ENCODE measurements around the gene ADCY10.
A peak's percentile ranks its signal among the peaks of the same experiment; 100 is the strongest.

ADCY10 gene

DNA sequence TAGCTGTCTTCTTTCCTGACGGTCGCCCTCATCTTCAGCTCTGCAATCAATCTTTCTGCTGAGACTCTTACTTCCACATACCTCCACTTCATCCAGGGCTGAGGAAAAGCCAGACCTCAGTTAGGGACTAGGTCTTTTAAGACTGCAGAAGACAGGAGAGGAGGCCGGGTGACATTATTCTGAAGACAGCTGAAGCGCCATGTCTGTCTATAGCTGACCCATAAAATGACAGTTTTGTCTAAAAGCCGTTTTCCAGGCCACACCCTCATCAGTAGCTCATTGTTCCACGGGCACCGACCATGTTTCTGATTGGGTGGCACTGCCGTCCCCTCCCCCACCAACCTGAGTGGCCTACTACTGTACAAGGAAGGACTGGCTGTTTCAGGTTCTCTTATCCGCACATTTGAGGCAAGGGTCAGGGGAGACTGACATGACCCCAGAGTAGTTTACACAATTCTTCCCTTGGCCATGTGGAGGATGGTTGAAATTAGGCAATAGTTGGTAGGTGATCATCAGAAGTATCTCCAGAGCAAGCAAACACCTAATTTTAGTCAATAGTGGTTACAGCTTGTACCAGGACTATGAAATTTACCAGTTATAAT is at the start of gene ADCY10:
Gene ADCY10 (minus strand): TSS at position 240 of the 602 bp plus-strand sequence. CDS start 8,994 bp downstream, outside the sequence.
- Mint-ChIP-seq H3K4me1 (no peaks in the 10 kb centered on the region), H3K4me3 (no peak within 1 kb of the TSS), H3K36me3 (peaks cover 26% of the 10 kb centered on the region), H3K9me3 (peaks cover 7% of the 10 kb centered on the region), H3K27me3 (no peaks in the 10 kb centered on the region), H3K27ac (no peak within 1 kb of the TSS)
- ATAC-seq, result no peak

DNA sequence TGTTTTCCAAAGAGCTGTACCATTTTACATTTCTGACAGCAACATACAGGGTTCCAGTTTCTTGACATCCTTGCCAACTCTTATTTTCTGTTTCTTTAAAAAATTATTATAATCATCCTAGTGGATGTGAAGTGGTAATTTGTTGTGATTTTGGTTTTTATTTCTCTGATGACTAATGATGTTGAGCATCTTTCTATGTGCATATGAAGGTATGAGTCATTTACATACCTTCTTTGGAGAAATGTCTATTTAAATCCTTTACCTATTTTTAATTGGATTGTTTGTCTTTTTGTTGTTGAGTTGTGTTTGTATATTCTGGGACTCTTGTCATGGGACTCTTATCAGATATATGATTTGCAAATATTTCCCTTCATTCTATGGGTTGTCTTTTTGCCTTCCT is 43.8 kb upstream of the ADCY10 start:
- Mint-ChIP-seq H3K27me3 (no peaks in the 10 kb centered on the region), H3K9me3 (no peaks in the 10 kb centered on the region), H3K4me1 (peaks cover 11% of the 10 kb centered on the region), H3K4me3 (no peak overlapping the region), H3K27ac (no peak overlapping the region), H3K36me3 (peaks cover 60% of the 10 kb centered on the region)
- ATAC-seq, result no peak

GRCh38 chr1:167955915-167956314 is 42.0 kb upstream of the ADCY10 start:
- no peaks in the 10 kb centered on the region for H3K9me3 Mint-ChIP-seq
- no peak overlapping the region for H3K27ac Mint-ChIP-seq
- ATAC-seq, result no peak
- H3K36me3 Mint-ChIP-seq, result peaks cover 60% of the 10 kb centered on the region
- peaks cover 11% of the 10 kb centered on the region for H3K4me1 Mint-ChIP-seq
- no peaks in the 10 kb centered on the region for H3K27me3 Mint-ChIP-seq
- H3K4me3 Mint-ChIP-seq, result no peak overlapping the region

DNA sequence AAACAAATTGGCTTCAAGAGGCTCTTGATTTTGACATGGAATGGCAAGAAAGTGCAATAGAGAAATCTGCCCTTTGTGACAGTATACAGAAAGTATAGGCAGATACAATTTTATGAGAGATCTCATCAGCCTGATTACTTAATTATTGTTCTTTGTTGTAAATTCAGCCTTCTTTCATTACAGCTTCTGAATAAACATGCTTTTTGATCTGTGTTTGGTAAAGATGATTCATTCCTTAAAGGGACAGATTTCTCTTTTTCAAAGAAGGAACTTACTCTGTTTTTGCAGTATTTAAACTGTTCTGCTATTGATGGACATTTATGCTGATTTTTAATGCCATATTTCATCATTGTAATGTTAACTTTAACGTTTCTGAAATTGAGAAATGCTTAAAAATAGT is 36.6 kb upstream of the ADCY10 start:
- no peak for ATAC-seq
- Mint-ChIP-seq H3K4me3 (no peak overlapping the region), H3K9me3 (no peaks in the 10 kb centered on the region), H3K27me3 (no peaks in the 10 kb centered on the region), H3K36me3 (peaks cover 55% of the 10 kb centered on the region), H3K4me1 (peaks cover 21% of the 10 kb centered on the region), H3K27ac (no peak overlapping the region)

- no peak overlapping the region for H3K4me3 Mint-ChIP-seq
- no peaks in the 10 kb centered on the region for H3K9me3 Mint-ChIP-seq
Measured at GRCh38 chr1:167949785-167950184, 35.9 kb upstream of the ADCY10 start.

DNA sequence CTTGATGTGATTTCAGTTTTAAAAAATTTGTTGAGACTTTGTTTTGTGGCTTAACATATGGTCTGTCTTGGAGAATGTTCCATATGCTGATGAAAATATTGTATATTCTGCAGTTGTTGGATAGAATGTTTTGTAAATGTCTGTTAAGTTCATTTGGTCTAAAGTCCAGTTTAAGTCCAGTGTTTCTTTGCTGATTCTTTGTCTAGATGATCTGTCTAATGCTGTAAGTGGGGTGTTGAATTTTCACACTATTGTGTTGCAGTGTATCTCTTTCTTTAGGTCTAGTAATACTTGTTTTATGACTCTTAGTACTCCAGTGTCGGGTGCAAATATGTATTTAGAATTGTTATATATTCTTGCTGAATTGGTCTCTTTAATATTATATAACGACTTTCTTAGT is 33.8 kb upstream of the ADCY10 start:
- no peak for ATAC-seq

More at GRCh38 chr1:167949785-167950184, 35.9 kb upstream of the ADCY10 start:
- Mint-ChIP-seq H3K36me3 (peaks cover 55% of the 10 kb centered on the region), H3K27ac (no peak overlapping the region), H3K27me3 (no peaks in the 10 kb centered on the region), H3K4me1 (peaks cover 29% of the 10 kb centered on the region)
- no peak for ATAC-seq

GRCh38 chr1:167943541-167943940 is 29.6 kb upstream of the ADCY10 start:
- Mint-ChIP-seq H3K4me3 (no peak overlapping the region), H3K27ac (no peak overlapping the region), H3K9me3 (peaks cover 3% of the 10 kb centered on the region), H3K4me1 (peaks cover 36% of the 10 kb centered on the region), H3K36me3 (peaks cover 43% of the 10 kb centered on the region), H3K27me3 (no peaks in the 10 kb centered on the region)
- no peak for ATAC-seq

More for the DNA sequence above, 33.8 kb upstream of the ADCY10 start:
- no peak overlapping the region for H3K4me3 Mint-ChIP-seq
- H3K9me3 Mint-ChIP-seq, result peaks cover 3% of the 10 kb centered on the region
- H3K36me3 Mint-ChIP-seq, result peaks cover 52% of the 10 kb centered on the region
- H3K27ac Mint-ChIP-seq, result no peak overlapping the region
- H3K4me1 Mint-ChIP-seq, result peaks cover 36% of the 10 kb centered on the region
- no peaks in the 10 kb centered on the region for H3K27me3 Mint-ChIP-seq

- peaks cover 28% of the 10 kb centered on the region for H3K36me3 Mint-ChIP-seq
- H3K4me3 Mint-ChIP-seq, result no peak overlapping the region
- no peak for ATAC-seq
- no peaks in the 10 kb centered on the region for H3K27me3 Mint-ChIP-seq
- peaks cover 3% of the 10 kb centered on the region for H3K9me3 Mint-ChIP-seq
- H3K27ac Mint-ChIP-seq, result no peak overlapping the region
- peaks cover 26% of the 10 kb centered on the region for H3K4me1 Mint-ChIP-seq
Measured at GRCh38 chr1:167940264-167940663, 26.3 kb upstream of the ADCY10 start.

DNA sequence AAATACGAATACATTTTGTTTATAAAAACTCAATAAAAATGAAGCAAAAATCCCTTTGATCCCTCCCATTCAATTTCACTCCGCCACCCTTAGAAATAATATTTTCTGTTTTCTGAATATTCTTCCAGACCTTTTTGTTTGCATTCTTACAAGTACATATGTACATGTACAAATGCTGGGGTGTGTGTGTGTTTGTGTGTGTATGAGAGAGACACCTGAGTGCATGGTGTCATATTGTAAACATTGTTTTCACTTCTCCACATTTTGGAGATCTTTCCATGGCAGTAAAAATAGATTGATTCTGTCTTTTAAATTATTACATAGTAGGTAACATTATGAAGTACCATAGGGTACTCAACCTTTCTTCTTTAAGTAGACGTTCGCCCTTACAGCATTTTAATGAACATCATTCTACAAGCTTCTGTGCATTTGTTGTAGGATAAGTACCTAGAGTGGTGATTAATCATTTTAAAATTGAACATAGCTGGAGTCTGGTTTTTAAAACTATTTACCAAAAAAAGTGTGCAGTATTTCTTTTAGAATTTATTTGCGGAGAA is 24.2 kb upstream of the ADCY10 start:
- Mint-ChIP-seq H3K36me3 (peaks cover 9% of the 10 kb centered on the region), H3K27ac (peak overlapping the region; percentile 86), H3K27me3 (no peaks in the 10 kb centered on the region), H3K9me3 (no peaks in the 10 kb centered on the region), H3K4me1 (peaks cover 32% of the 10 kb centered on the region), H3K4me3 (peak overlapping the region; percentile 92)
- ATAC-seq, result no peak

DNA sequence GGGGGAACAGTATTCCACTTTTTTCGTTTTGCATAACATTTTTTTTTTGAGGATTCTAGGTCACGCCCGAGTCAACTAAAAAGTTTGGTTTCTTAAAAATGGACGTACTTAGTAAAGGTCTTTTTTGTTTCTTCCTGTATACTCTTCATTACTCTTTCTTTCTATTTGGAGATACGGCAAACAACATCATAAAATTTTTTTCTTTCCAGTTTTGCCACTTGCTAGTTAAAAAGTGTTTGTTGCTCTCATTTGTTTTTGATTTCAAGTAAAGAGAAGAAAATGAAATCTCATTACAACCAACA is 23.7 kb upstream of the ADCY10 start:
- ATAC-seq, result no peak
- Mint-ChIP-seq H3K4me1 (peaks cover 32% of the 10 kb centered on the region), H3K27ac (peak overlapping the region; percentile 86), H3K9me3 (no peaks in the 10 kb centered on the region), H3K36me3 (peaks cover 7% of the 10 kb centered on the region), H3K27me3 (no peaks in the 10 kb centered on the region), H3K4me3 (peak overlapping the region; percentile 92)

DNA sequence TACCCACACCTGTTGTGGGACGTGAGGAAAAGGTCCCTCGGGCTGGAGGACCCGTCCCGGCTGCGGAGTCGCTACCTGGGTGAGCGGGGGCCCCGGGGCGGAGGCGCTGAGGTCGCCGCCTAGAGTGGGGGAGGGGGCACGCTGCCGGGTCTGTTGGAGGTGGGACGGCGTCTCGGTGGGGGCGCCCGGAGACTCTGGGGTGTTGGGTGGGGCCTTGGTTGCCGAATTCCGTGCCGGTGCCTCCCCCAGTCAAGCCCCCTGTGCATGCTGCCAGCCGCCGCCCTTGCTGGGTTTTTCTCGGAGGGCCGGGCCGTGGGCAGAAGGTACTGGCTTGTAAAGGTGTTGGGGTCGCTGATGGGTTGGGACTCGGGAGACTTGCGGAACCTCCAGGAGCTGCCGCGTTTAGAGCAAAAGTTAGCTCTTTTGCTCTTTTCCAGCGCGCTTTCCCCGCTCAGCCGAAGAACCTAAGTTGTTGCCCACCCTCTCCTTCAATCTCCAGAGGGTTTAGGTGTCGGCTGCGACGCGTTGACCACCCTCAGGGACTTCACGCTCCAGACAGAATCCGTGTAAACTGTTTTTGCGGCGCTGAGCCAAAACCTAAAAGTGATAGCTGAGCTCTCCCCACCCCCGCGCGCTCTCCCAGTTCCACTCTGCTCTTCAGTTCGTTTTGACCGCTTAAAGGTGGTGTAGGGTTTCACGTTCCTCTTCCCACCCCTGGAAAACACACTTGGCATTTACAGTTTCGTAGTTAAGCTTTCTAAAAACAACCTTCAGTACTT is 23.2 kb upstream of the ADCY10 start, which contains the start of gene MPC2:
Gene MPC2 (minus strand): TSS at position 143 of the 779 bp plus-strand sequence. CDS start 1,231 bp downstream, outside the sequence.
- peak; percentile 52 for ATAC-seq
- Mint-ChIP-seq H3K9me3 (no peaks in the 10 kb centered on the region), H3K36me3 (peaks cover 2% of the 10 kb centered on the region), H3K4me3 (peak within 1 kb of the TSS; percentile 92), H3K4me1 (peaks cover 32% of the 10 kb centered on the region), H3K27ac (peak within 1 kb of the TSS; percentile 86), H3K27me3 (no peaks in the 10 kb centered on the region)

DNA sequence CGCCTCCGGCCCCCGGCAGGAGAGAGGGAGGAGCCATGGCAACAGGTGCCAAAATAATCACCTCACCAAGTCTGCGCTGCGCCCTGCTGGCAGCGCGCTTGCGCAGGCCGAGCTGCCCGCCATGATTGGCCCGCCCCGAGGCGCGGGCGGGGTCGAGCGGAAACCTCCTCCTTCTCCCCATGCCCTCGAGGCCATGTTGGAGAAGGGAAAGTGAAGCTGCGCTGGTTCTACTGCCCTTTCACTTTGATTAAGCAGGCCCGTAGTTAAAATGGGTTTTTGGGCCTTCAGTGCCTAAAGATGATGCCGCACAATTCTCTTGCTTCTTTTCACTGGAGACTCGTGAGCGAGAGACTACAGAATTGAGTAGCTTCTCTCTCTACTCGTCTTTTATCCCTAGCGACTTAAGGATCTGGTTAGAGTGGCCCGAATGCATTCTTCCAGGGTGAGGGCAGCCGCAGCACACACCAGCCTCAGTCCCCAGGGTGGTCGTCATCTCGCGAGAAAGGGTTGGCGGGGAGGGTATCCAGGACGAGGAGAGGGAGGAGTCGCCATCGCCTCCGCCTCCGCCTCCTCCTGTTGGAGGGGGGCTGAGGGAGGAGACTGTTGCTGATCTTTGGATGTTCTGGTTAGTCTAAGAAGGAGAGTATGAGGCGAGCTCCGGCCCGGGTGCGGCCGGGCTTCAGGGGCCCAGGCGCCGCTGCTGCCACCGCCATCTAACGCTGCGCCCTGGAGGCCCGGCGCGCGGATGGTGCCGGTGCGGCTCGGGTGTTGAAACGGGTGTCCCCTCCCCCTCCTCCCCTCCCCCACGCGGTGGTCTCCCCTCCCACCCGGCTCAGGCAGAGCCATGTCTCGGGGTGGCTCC is 22.4 kb upstream of the ADCY10 start, which contains the start of gene DCAF6:
Gene DCAF6 (plus strand): TSS at position 616 of the 862 bp plus-strand sequence. CDS start 229 bp downstream, at position 845.
- H3K4me3 Mint-ChIP-seq, result peak within 1 kb of the TSS; percentile 92
- peaks cover 32% of the 10 kb centered on the region for H3K4me1 Mint-ChIP-seq
- no peaks in the 10 kb centered on the region for H3K36me3 Mint-ChIP-seq
- no peaks in the 10 kb centered on the region for H3K9me3 Mint-ChIP-seq
- H3K27ac Mint-ChIP-seq, result peak within 1 kb of the TSS; percentile 86
- peak; percentile 92 for ATAC-seq
- H3K27me3 Mint-ChIP-seq, result no peaks in the 10 kb centered on the region

GRCh38 chr1:167935216-167936067 is 21.5 kb upstream of the ADCY10 start:
- Mint-ChIP-seq H3K36me3 (no peaks in the 10 kb centered on the region), H3K27ac (peak overlapping the region; percentile 86), H3K27me3 (no peaks in the 10 kb centered on the region), H3K4me1 (peaks cover 32% of the 10 kb centered on the region), H3K9me3 (no peaks in the 10 kb centered on the region), H3K4me3 (peak overlapping the region; percentile 92)
- peak; percentile 18 for ATAC-seq

Data from stimulated activated memory B cell treated with anti-CD40 and anti-IgM and Interleukin-4, amounts not matched to agents 10 μg/mL and 1 μg/mL and 100 μg/mL, for 72 hours (primary cell).